HepG2 (cell line): ENCODE results near the gene RDH13. TPM values are rescaled to one million over a fixed set of nuclear protein-coding genes. Genes with fewer than 3 reads are reported as not detected.
"Not testable (repeated sequence)": the region's sequence is repeated elsewhere in the genome, so short reads cannot be mapped to it uniquely, and the experiment has no call there.

ENCODE experiments used
- ATAC-seq: fragments of 200-7000 bp; cut with Tn5 transposase; 3 replicates; pipeline ENCODE4 v1.9.1; 2020; ENCODE audit warnings: mild to moderate bottlenecking, moderate library complexity
- BruUV-seq: library from RNA; stranded (reverse); fragments of 400-500 nt; replicated peaks from 2 replicates; lab custom pipeline; 2021; lab: Mats Ljungman, UMichigan
- CTCF ChIA-PET: fragments of 300-600 bp; formaldehyde crosslinking; extraction: SDS; loops from one replicate; lab custom pipeline; 2021; ENCODE audit warnings: low total read pairs, inconsistent platforms, low intra/inter-chr PET ratio; lab: Yijun Ruan, JAX
- POLR2A ChIA-PET: fragments of 350-600 bp; sonication (Branson Sonifier 250); formaldehyde crosslinking; loops from one replicate; lab custom pipeline; 2020; ENCODE audit warnings: antibody characterized with exemption, inconsistent platforms; lab: Yijun Ruan, JAX
- DNase-seq: peaks from one replicate; pipeline ENCODE4 v3.0.0-alpha.2; 2015; ENCODE audit warnings: low spot score
- FAIRE-seq: peaks from 3 replicates; lab custom pipeline; 2011; peaks lifted over from hg19 to GRCh38; lab: Jason Lieb, UNC
- H2AFZ ChIP-seq: one replicate; pipeline ENCODE4 v1.6.1; 2011; ENCODE audit warnings: low read length, inconsistent platforms
- H3K27ac ChIP-seq: fragments of 300-600 bp; 3 replicates; pipeline ENCODE4 v1.8.0; 2011; ENCODE audit warnings: mixed run types, mild to moderate bottlenecking, mixed read lengths, low read length, inconsistent platforms; ENCODE audit not compliant: insufficient read depth; ENCODE audit errors: extremely low read length
- H3K27me3 ChIP-seq, 2 experiments: fragments of 200-600 bp in 1 of 2; 2 replicates in 1 of 2; 3 replicates in 1 of 2; pipeline versions ENCODE4 v1.6.0 to v1.8.0; 2011; ENCODE audit warnings: low read length in 2 of 2, mild to moderate bottlenecking in 2 of 2, moderate library complexity in 2 of 2, inconsistent platforms in 1 of 2; ENCODE audit not compliant: insufficient read depth in 2 of 2, control insufficient read depth in 1 of 2
- H3K36me3 ChIP-seq, 2 experiments: fragments of 200-600 bp in 1 of 2; replicated peaks in 1 of 2; 2 replicates in 1 of 2; 3 replicates in 1 of 2; pipeline versions ENCODE4 v1.5.1 to v1.8.0; 2011; ENCODE audit warnings: low read length in 2 of 2, inconsistent platforms in 1 of 2; ENCODE audit not compliant: insufficient read depth in 2 of 2, control insufficient read depth in 1 of 2
- H3K4me1 ChIP-seq: 2 replicates; pipeline ENCODE4 v1.5.1; 2012; ENCODE audit warnings: low read length, inconsistent platforms; ENCODE audit not compliant: insufficient read depth
- H3K4me2 ChIP-seq: 2 replicates; pipeline ENCODE4 v1.6.0; 2011; ENCODE audit warnings: low read depth, low read length, inconsistent platforms
- H3K4me3 ChIP-seq, 3 experiments: fragments of 200-600 bp in 1 of 3; sonication (generic), shearing (Covaris generic) in 1 of 3; replicated peaks in 1 of 3; 2 replicates each; pipeline ENCODE4 v1.5.1; 2011 to 2016; ENCODE audit warnings: low read length in 3 of 3, inconsistent platforms in 2 of 3, low read depth in 2 of 3, mild to moderate bottlenecking in 2 of 3, control low read depth in 1 of 3, mixed read lengths in 1 of 3; ENCODE audit not compliant: insufficient read depth in 1 of 3
- H3K79me2 ChIP-seq: one replicate; pipeline ENCODE4 v1.6.1; 2011; ENCODE audit warnings: low read length, inconsistent platforms; ENCODE audit not compliant: insufficient read depth
- H3K9ac ChIP-seq: 2 replicates; pipeline ENCODE4 v1.6.0; 2011; ENCODE audit warnings: mild to moderate bottlenecking, low read depth, low read length, inconsistent platforms; ENCODE audit not compliant: insufficient read depth
- H3K9me3 ChIP-seq: 2 replicates; pipeline ENCODE4 v1.5.1; 2012; ENCODE audit warnings: mild to moderate bottlenecking, low read length
- H4K20me1 ChIP-seq: 2 replicates; pipeline ENCODE4 v1.6.0; 2011; ENCODE audit warnings: inconsistent platforms, mild to moderate bottlenecking, low read length, moderate library complexity; ENCODE audit not compliant: insufficient read depth
- ISX ChIP-seq: sonication (generic); formaldehyde crosslinking; conservative IDR thresholded peaks from 2 replicates; pipeline ENCODE4 v1.5.0; 2020; ENCODE audit warnings: missing genetic modification reagents
- SMAD3 ChIP-seq: sonication (generic); formaldehyde crosslinking; IDR thresholded peaks from 2 replicates; pipeline ENCODE4 v1.4.0; 2020; ENCODE audit warnings: missing genetic modification reagents
- SMAD9 ChIP-seq: sonication (generic); formaldehyde crosslinking; IDR thresholded peaks from 2 replicates; pipeline ENCODE4 v1.5.1; 2020; ENCODE audit warnings: mild to moderate bottlenecking, missing genetic modification reagents
- TRAFD1 ChIP-seq: sonication (generic); formaldehyde crosslinking; IDR thresholded peaks from 2 replicates; pipeline ENCODE4 v1.5.1; 2020; ENCODE audit warnings: missing genetic modification reagents, mild to moderate bottlenecking, borderline replicate concordance
- ZNF343 ChIP-seq: sonication (generic); formaldehyde crosslinking; IDR thresholded peaks from 2 replicates; pipeline ENCODE4 v1.4.0; 2020; ENCODE audit warnings: mild to moderate bottlenecking, missing genetic modification reagents
- ZNF598 ChIP-seq: sonication (generic); formaldehyde crosslinking; IDR thresholded peaks from 2 replicates; pipeline ENCODE4 v1.5.1; 2020; ENCODE audit warnings: mild to moderate bottlenecking, missing genetic modification reagents, borderline replicate concordance
- ZNF660 ChIP-seq: sonication (generic); formaldehyde crosslinking; IDR thresholded peaks from 2 replicates; pipeline ENCODE4 v1.5.1; 2020; ENCODE audit warnings: mild to moderate bottlenecking, low read depth, missing genetic modification reagents, borderline replicate concordance
- ZNF703 ChIP-seq: sonication (generic); formaldehyde crosslinking; IDR thresholded peaks from 2 replicates; pipeline ENCODE4 v1.5.1; 2020; ENCODE audit warnings: missing genetic modification reagents, mild to moderate bottlenecking, moderate library complexity, borderline replicate concordance
- ZNF788 ChIP-seq: sonication (generic); formaldehyde crosslinking; IDR thresholded peaks from 2 replicates; pipeline ENCODE4 v1.5.0; 2020; ENCODE audit warnings: mild to moderate bottlenecking, missing genetic modification reagents, borderline replicate concordance
- WGBS: methylation state at CpG from one replicate; pipeline ENCODE4 v1.1.6; 2017; ENCODE audit warnings: low lambda C conversion rate; 5-methylcytosine and 5-hydroxymethylcytosine counted together
- in situ Hi-C: cut with HindIII; loops from 2 replicates; pipeline ENCODE4 v1.10.0; 2017; ENCODE audit warnings: low pct_unique_long_range_greater_than_20kb; ENCODE audit not compliant: extremely low pct_ligation_motif_present
- intact Hi-C: fragments of 100-400 bp; cut with micrococcal nuclease; formaldehyde crosslinking; loops from one replicate; pipeline ENCODE4 v1.10.0; 2022; ENCODE audit not compliant: unreplicated experiment
- polyA plus RNA-seq, 8 experiments: library from polyadenylated mRNA; depleted of rRNA in 3 of 8; stranded (reverse) in 7 of 8; unstranded in 1 of 8; fragments of >200 nt; fragmentation: Illumina TruSeq in 4 of 8; extraction: Trizol in 4 of 8; gene quantifications; 2 replicates each; pipeline versions ENCODE4 v1.2.1 to v1.2.3, GENCODE V29; 2011 to 2016; ENCODE audit warnings: low read depth in 4 of 8, missing spikeins in 1 of 8, mixed read lengths in 1 of 8; ENCODE audit not compliant: insufficient read depth in 1 of 8
- total RNA-seq, 5 experiments: library from RNA; depleted of rRNA; stranded (reverse); fragments of >200 nt; fragmentation: Illumina TruSeq; extraction: Trizol; gene quantifications; 2 replicates each; pipeline ENCODE4 v1.2.3, GENCODE V29; 2016; ENCODE audit warnings: low read depth in 1 of 5
- TF ChIP-seq, protein P1 (sequence below): sonication (generic); formaldehyde crosslinking; IDR thresholded peaks from 2 replicates; pipeline ENCODE4 v1.5.0; 2020; ENCODE audit warnings: missing genetic modification reagents
- TF ChIP-seq, protein P2 (sequence below): sonication (generic); formaldehyde crosslinking; IDR thresholded peaks from 2 replicates; pipeline ENCODE4 v1.8.1; 2023; ENCODE audit warnings: mild to moderate bottlenecking, missing genetic modification reagents, borderline replicate concordance

Gene RDH13
- total and polyA plus RNA-seq, 2 of the 13 experiments (the other 11 are each of a cell fraction or from before 2014, with no cell fraction given), result 13.4 to 21.5 TPM

GRCh38 chr19:55041244-55041626 lies 21.7 kb downstream of the RDH13 start:
- H3K79me2 ChIP-seq, result no peaks in the 10 kb centered on the region
- ATAC-seq (no peak), DNase-seq (no peak), FAIRE-seq (no peak)
- H3K4me2 ChIP-seq, result no peak overlapping the region
- CTCF ChIA-PET, result no interaction called here
- no peak overlapping the region for H2AFZ ChIP-seq
- TSS peak; percentile 50 for BruUV-seq
- H3K27me3 ChIP-seq, result no peaks in the 10 kb centered on the region
- H4K20me1 ChIP-seq, result no peaks in the 10 kb centered on the region
- in situ Hi-C loops, result no loop called here
- no peaks in the 10 kb centered on the region for H3K9me3 ChIP-seq
- no peak overlapping the region for H3K4me3 ChIP-seq
- H3K36me3 ChIP-seq, result peaks cover 4 to 19% of the 10 kb centered on the region in 2 experiments; a peak in 4 of 5 replicates
- H3K9ac ChIP-seq, result no peak overlapping the region
- TF ChIP-seq ZNF343 (CRISPR knock-in tag) (no peak), ZNF598 (no peak), ISX (CRISPR knock-in tag) (no peak), ZNF660 (CRISPR knock-in tag) (no peak), ZNF788 (CRISPR knock-in tag) (no peak), SMAD9 (CRISPR knock-in tag) (no peak), TRAFD1 (CRISPR knock-in tag) (no peak), SMAD3 (CRISPR knock-in tag) (no peak), ZNF703 (CRISPR knock-in tag) (no peak)
- TF ChIP-seq, protein P1, sequence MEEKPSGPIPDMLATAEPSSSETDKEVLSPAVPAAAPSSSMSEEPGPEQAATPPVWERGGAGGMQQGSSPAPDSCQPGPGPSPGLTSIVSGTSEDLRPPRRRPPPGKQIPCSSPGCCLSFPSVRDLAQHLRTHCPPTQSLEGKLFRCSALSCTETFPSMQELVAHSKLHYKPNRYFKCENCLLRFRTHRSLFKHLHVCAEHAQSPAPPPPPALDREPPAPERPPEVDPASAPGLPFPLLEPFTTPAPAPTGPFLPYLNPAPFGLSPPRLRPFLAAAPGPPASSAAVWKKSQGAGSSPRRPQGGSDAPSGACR (CRISPR knock-in tag), result no peak
- TF ChIP-seq, protein P2, sequence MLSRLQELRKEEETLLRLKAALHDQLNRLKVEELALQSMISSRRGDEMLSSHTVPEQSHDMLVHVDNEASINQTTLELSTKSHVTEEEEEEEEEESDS (CRISPR knock-in tag), result no peak
- H3K27ac ChIP-seq, result no peak overlapping the region
- H3K4me1 ChIP-seq, result no peaks in the 10 kb centered on the region
- 98% methylated on average over 10 of the region's 10 CpGs for WGBS
- intact Hi-C loops, result no loop called here
- POLR2A ChIA-PET, result no interaction called here

GRCh38 chr19:55040654-55041053 lies 22.3 kb downstream of the RDH13 start:
- POLR2A ChIA-PET, H3K79me2 ChIP-seq: not testable (repeated sequence)

More at GRCh38 chr19:55040654-55041053, 22.3 kb downstream of the RDH13 start:
- H3K9ac ChIP-seq, ATAC-seq, CTCF ChIA-PET, H2AFZ ChIP-seq, H3K9me3 ChIP-seq, H3K4me3 ChIP-seq, H3K27me3 ChIP-seq, BruUV-seq, H3K4me1 ChIP-seq, FAIRE-seq, H4K20me1 ChIP-seq, in situ Hi-C loops, DNase-seq, H3K4me2 ChIP-seq, intact Hi-C loops, H3K27ac ChIP-seq: not testable (repeated sequence)
- peaks cover 4 to 19% of the 10 kb centered on the region in 2 experiments; a peak in 4 of 5 replicates for H3K36me3 ChIP-seq
- WGBS, result 88% methylated on average over 12 of the region's 12 CpGs
